ENCODE measurements around the gene ARHGAP31. TPM values are rescaled to one million over a fixed set of nuclear protein-coding genes. Genes with fewer than 3 reads are reported as not detected.

ARHGAP31 gene
- total and polyA plus RNA-seq, 9 donors = 6.3 to 41.4 (median 21.3) TPM

- TF ChIP-seq POLR2A (IDR thresholded peaks at IDR 0.05) (no peak), EP300 (IDR thresholded peaks at IDR 0.05) (no peak)
- TF ChIP-seq, protein P1, sequence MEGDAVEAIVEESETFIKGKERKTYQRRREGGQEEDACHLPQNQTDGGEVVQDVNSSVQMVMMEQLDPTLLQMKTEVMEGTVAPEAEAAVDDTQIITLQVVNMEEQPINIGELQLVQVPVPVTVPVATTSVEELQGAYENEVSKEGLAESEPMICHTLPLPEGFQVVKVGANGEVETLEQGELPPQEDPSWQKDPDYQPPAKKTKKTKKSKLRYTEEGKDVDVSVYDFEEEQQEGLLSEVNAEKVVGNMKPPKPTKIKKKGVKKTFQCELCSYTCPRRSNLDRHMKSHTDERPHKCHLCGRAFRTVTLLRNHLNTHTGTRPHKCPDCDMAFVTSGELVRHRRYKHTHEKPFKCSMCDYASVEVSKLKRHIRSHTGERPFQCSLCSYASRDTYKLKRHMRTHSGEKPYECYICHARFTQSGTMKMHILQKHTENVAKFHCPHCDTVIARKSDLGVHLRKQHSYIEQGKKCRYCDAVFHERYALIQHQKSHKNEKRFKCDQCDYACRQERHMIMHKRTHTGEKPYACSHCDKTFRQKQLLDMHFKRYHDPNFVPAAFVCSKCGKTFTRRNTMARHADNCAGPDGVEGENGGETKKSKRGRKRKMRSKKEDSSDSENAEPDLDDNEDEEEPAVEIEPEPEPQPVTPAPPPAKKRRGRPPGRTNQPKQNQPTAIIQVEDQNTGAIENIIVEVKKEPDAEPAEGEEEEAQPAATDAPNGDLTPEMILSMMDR (IDR thresholded peaks at IDR 0.05) = no peak
- Histone ChIP-seq H3K9me3 (no peaks in the 10 kb centered on the region), H3K4me1 (ENCODE audit: insufficient read depth) (peaks cover 5% of the 10 kb centered on the region), H3K4me3 (peak overlapping the region; percentile 57), H3K27me3 (no peaks in the 10 kb centered on the region), H3K36me3 (no peaks in the 10 kb centered on the region), H3K27ac (peak overlapping the region in 1 of 2 donors; percentile 93)
- intact Hi-C loops (cut with DNase I) = no loop called here
- DNase-seq = no peak
- WGBS, 3 donors = 15 to 24% (median 23%) methylated on average over 4 of the region's 4 CpGs
Measured at GRCh38 chr3:119293105-119293870, 895 bp upstream of the ARHGAP31 start.

DNA sequence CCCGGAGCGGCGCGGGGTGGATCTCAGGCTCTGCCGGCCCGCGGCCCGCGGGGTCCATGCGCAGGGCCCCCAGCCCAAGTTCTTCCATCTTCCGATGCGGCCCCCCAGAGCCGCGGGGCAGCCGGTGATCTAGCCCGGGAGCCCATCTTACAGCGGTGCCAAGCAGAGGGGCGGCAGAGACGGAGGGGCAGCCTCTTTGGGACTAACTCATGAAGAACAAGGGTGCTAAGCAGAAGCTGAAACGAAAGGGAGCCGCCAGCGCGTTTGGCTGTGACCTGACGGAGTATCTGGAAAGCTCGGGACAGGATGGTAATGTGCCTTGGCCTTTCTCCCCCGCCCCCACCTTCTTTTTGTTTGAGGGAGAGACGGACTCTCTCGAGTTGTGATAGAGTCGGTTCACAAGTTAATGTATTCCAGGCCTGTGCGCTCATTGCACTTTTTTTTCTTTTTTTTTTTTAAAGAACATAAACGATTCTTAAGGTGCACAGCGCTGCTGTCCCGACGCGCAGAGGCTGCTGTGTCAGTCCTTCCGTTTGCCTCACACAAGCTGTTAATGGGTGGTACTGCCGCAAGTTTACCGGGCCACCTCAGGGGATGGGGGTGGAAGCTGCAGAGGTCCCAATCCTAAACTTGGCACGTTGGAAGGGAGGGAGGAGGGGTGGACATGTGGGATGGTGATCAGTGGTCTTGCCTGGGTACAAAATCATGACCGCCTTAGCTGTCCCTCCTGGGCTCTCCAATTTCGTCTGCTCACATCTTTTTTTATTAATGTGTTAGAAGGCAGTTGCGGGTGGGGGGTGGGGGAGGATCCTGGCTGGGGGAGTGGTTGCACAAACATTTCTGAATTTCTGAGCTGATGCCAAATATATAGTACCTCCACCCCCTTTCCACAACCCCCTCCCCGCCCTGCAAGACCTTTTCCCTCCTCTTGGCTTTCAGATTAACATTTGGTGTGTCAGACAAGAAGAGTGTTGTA, 801 bp downstream of the ARHGAP31 start:
- intact Hi-C loops (cut with DNase I) = no loop called here
- H3K4me3 ChIP-seq = peak overlapping the region; percentile 57
- H3K36me3 ChIP-seq = no peaks in the 10 kb centered on the region
- peaks cover 5% of the 10 kb centered on the region for H3K4me1 ChIP-seq (ENCODE audit: insufficient read depth)
- H3K27ac ChIP-seq = peak overlapping the region; percentile 80 to 93
- no peaks in the 10 kb centered on the region for H3K27me3 ChIP-seq
- no peaks in the 10 kb centered on the region for H3K9me3 ChIP-seq
- TF ChIP-seq, protein P1 (IDR thresholded peaks at IDR 0.05) = no peak
- no peak for TF ChIP-seq POLR2A (IDR thresholded peaks at IDR 0.05)
- TF ChIP-seq EP300 (IDR thresholded peaks at IDR 0.05) = no peak
- peak; percentile 45 to 64 (median 49) for DNase-seq
- WGBS, 3 donors = 0 to 1% (median 0%) methylated on average over 43 of the region's 43 CpGs

GRCh38 chr3:119295816-119296726, 1.9 kb downstream of the ARHGAP31 start:
- no peaks in the 10 kb centered on the region for H3K36me3 ChIP-seq
- H3K27ac ChIP-seq = peak overlapping the region in 1 of 2 donors; percentile 93
- H3K4me1 ChIP-seq (ENCODE audit: insufficient read depth) = peaks cover 5% of the 10 kb centered on the region
- TF ChIP-seq POLR2A (IDR thresholded peaks at IDR 0.05) = no peak
- TF ChIP-seq EP300 (IDR thresholded peaks at IDR 0.05) = no peak
- TF ChIP-seq, protein P1 (IDR thresholded peaks at IDR 0.05) = no peak
- 11 to 41% (median 23%) methylated on average over 8 of the region's 8 CpGs for WGBS, 3 donors
- H3K27me3 ChIP-seq = no peaks in the 10 kb centered on the region
- intact Hi-C loops (cut with DNase I) = no loop called here
- DNase-seq = no peak
- peak overlapping the region; percentile 57 for H3K4me3 ChIP-seq
- no peaks in the 10 kb centered on the region for H3K9me3 ChIP-seq

- H3K27ac ChIP-seq = no peak overlapping the region
- no peak for DNase-seq
- no peaks in the 10 kb centered on the region for H3K9me3 ChIP-seq
- H3K4me1 ChIP-seq (ENCODE audit: insufficient read depth) = peaks cover 5% of the 10 kb centered on the region
- H3K4me3 ChIP-seq = no peak overlapping the region
- intact Hi-C loops (cut with DNase I) = no loop called here
- no peaks in the 10 kb centered on the region for H3K27me3 ChIP-seq
- 34 to 59% (median 55%) methylated on average over 4 of the region's 4 CpGs for WGBS, 3 donors
- H3K36me3 ChIP-seq = no peaks in the 10 kb centered on the region
- TF ChIP-seq, protein P1 (IDR thresholded peaks at IDR 0.05) = no peak
- TF ChIP-seq POLR2A (IDR thresholded peaks at IDR 0.05) (no peak), EP300 (IDR thresholded peaks at IDR 0.05) (no peak)
Measured at GRCh38 chr3:119296727-119297122, 2.5 kb downstream of the ARHGAP31 start.
